LoVo (cell line): Measurements from ENCODE around the gene LETMD1.
"Not testable (repeated sequence)": the region's sequence is repeated elsewhere in the genome, so short reads cannot be mapped to it uniquely, and the experiment has no call there.

Experiments
- DNase-seq: peaks from one replicate; pipeline ENCODE4 v3.0.0-alpha.2; 2016; ENCODE audit warnings: low spot score

LETMD1 gene, protein sequence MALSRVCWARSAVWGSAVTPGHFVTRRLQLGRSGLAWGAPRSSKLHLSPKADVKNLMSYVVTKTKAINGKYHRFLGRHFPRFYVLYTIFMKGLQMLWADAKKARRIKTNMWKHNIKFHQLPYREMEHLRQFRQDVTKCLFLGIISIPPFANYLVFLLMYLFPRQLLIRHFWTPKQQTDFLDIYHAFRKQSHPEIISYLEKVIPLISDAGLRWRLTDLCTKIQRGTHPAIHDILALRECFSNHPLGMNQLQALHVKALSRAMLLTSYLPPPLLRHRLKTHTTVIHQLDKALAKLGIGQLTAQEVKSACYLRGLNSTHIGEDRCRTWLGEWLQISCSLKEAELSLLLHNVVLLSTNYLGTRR

DNA sequence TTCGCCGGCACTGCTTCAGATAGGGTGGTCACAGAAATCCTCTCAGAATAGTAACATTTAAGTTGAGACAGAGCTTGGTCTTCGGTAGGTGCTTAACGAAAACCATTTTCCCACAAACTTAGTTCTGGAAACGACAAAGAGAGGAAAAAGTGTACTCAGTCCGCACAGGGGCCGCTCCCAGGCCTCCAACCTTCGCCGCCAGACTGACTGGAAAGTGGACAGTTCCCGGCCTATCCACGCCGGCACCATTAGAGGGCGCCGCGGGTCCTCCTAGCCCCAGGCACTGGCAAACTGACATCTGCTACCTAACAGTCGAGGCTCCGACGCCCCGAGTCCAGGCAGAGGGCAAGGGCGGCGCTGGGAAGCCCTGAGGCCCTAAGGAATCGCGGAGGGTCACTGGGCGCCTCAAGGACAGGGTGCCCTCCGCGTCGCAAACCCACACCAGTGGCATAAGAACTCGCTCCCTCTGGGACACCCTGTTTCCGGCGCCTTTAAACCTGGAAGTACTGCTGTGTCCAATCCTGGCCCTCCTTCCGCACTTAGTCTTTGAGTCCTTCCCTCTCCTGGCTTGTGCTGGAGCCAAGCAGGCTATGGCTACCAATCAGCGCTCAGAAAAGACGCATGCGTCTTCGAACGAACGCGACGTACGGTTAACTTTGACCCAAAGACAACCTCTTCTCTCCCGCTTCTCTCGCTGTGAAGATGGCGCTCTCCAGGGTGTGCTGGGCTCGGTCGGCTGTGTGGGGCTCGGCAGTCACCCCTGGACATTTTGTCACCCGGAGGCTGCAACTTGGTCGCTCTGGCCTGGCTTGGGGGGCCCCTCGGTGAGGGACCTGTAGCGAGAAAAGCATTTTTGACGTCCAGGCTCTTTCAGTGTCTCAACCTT lies at the start of gene LETMD1:
Gene LETMD1 (plus strand): TSS at position 673 of the 886 bp plus-strand sequence. CDS start 30 bp downstream, at position 703.
- DNase-seq = peak; percentile 100

DNA sequence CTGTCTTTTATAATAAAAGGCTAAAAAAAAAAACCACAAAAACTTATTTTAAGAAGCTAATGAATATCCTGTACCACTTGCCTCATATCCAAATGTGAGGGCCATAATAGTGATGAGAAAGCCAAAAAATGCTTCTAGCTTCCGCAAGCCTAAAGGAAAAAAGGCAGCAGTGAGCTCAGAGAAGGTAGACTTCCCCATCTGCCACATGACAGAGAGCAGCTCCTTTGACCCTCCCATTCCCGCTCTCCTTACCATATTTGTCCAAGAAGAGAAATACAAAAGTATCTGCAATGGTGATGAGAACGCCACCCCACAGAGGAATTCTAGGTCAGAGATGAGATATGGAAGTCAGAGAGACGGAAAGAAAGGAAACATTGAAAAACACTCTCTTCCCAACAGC lies 49.0 kb upstream of the LETMD1 start:
- no peak for DNase-seq

DNA sequence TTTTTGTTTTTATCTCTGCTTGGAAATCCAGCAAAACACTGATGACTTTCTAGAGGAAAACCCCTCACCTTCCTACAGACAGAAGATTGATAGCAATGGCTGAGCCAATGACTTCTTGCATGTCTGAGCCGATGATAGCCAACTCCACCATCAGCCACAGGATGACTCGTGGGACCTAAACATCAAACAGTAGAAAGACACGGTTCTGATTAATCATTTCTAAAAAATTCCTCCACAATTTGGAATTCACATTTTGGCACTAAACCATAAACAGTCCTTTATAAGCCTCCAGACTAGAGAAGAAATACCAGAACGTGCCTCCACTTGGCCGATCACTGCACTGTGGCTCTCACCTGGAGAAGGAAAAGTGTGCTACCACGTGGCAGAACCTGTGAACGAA lies 47.9 kb upstream of the LETMD1 start:
- no peak for DNase-seq

DNA sequence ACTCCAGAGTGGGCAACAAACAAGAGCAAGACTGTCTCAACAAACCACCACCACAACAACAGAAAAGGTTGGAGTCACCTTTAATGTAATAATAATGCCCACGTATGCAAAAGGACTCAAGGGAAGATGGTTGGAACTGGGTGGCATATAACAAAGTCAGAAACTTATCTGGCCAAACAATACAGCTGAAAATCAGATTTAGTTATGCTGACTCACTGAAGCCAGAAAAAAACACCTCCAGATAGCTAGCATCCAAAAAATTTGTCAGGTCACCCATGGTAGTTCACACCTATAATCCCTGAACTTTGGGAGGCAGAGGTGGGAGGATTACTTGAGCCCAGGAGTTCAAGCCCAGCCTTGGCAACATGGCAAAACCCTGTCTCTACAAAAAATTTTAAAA lies 46.3 kb upstream of the LETMD1 start:
- DNase-seq = no peak

DNA sequence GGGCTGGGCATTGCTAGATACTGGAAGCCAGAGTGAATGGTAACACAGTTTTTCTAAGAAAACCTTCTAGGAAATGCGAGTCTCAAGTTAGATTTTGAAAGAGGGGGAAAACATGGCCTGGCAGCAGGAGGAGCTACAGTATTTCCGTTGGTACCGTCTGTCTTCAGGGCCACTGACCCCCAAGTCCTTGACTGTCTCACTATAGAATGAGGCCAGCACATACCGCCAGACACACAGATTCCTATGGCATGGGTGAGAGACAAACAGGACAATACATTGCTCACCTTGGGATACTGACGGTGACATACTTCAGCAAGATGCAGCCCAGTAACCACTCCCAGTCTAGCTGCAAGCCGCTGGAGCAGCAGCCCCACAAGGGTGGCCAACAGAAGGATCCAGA lies 43.6 kb upstream of the LETMD1 start:
- no peak for DNase-seq

DNA sequence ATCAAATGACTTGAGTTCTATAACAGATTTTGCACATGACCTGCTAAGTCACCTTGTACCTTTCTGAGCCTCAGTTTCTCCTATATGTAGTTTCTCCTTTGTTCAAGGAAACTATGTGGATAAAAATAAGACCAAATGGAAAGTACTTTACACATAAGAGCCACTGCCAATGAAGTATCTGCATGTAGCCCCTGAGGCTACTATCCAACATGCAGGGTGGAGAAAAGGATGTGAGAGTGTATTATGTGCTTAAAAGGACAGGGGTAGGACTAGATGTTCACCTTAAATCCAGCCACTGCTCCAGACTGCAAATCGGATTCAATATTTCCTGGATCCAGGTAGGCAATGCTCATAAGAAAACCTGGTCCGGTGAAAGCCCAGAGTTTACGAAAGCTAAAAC lies 43.1 kb upstream of the LETMD1 start:
- DNase-seq = no peak

DNA sequence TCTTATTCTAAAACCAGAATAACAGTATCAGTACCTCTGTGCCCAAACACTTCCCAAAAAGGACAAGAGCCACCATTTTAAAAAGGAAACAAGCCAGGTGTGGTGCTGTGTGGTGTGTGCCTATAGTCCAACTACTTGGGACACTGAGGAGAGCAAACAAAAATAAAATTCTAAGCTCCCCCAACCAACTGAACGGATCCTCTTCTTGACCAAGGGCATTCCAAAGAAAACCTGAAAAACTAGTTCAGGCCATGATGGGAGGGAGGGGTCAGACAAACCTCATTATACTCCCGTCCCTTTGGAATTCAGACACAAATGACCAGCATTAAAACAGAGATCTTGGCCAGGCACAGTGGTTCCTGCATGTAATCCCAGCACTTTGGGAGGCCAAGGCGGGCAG lies 42.5 kb upstream of the LETMD1 start:
- DNase-seq = peak; percentile 18

DNA sequence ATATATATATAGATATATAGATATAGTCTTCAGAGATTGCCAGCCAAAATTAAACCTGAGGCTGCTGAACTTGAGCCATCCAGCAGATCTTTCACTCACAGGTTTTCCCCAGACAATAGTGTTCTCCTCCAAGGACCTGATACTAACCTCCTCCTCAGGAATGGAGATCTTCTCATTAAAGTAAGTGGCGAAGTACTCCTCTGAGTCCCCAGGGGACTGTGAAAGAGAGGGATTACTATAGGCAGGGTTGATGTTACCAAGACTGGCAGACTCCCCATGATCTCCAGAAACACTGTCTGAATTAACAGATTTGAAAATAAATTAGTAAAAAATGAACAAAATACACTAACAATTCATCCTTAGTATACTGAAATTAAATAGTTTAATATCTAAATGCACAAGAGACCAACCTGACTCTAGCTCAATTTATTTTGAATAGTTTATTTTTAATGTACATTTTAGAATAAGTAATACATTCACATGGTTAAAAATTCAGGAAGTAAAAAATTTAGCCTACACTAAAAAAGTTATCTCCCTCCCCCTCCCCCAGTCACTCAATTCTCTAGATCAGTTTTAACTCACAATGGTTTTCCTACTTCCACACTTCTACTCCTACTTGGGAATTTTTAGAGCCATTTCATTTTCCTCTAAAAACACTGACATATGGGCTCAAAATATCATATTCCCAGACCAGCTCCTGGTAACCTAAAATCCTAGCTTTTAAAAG lies 39.6 kb upstream of the LETMD1 start:
- no peak for DNase-seq

DNA sequence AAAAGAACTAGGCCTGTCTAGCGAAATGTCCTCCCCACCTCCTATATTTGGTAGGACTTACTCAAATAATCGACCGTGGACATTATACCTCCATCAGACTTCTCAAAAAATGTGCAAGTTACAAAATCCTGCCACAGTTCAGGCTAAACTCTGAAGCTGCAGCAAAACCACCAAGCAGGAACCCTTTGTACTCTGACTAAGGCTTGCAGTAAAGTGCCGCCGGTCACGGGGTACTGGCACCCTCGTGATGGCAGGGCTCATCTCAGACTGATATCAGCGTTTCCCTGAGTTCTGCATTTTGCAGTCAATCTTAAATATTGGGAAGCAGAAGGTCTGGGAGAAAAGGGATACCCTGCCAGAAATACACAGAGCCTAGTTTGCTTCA lies 39.1 kb upstream of the LETMD1 start:
- no peak for DNase-seq

DNA sequence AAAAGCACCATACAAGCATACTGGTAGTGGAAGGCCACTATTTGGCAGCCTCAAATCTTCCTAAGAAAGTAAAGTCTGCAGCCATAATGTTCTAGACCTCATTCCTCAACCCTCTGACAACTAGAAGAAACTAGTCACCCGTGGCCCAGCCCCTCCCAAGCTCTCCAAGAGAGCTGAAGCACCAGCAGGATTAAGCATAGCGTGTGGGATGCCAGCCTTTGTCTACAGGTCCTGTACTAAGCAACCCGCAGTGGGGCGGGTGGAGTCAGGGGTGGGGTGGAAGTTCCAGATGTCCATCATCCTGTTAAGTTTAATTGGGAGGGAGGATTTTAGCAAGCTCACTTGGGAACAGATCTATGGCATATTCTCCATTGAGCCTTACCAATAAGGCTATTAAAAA lies 36.2 kb upstream of the LETMD1 start:
- DNase-seq = no peak

DNA sequence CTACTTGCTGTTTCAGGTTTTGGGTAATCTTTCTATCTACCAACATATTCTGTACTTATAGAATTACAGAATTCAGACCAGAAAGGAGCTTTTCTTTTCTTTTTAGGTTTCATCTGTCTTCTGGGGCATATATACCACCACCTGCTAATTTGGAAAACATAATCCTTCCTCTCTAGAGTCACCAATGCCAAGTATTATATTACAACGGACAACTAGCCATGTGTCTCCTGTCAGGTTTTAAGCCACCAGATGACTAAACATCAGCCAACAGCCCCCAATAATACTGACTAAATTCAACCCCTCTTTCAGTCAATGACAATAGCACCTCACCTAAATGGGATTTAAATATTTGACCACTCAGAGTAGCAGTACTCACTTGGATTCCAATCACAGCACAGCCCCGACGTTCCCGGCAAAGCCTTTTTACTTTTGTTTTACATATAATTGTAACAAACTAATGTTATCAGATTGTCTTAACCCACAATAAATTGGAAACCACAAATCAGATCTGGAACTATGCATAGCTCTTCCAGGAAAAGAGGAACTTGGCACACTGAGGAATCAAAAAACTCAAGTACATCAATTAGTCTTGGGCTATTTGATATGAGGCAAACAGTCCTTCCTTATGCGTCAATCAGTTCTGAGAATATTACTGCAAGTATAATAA lies 35.4 kb upstream of the LETMD1 start:
- no peak for DNase-seq

DNA sequence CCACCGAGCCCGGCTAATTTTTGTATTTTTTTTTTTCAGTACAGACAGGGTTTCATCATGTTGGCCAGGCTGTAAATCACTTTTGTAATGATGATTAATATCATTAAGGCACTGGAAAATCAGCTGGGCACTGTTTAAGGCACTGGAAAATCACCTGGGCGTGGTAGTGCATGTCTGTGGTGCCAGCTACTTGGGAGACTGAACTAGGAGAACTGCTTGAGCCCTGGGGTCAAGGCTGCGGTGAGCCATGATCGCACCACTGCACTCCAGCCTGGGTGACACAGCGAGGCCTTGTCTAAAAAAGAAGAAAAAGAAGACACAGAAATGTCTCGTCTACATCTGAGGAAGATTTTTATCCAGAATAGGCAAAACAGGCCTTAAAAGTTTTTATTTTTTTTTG lies 34.7 kb upstream of the LETMD1 start:
- no peak for DNase-seq

DNA sequence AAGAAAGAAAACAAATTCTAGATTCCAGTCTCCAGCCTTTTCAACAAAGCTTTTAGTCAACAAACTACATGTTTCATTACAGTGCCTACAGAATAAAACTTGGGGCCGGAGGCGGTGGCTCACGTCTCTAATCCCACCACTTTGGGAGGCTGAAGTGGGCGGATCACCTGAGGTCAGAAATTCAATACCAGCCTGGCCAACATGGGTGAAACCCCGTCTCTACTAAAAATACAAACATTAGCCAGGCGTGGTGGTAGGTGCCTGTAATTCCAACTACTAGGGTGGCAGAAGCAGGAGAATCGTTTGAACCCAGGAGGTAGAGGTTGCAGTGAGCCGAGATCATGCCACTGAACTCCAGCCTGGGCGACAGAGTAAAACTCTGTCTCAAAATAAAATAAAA lies 33.7 kb upstream of the LETMD1 start:
- not testable (repeated sequence) for DNase-seq

DNA sequence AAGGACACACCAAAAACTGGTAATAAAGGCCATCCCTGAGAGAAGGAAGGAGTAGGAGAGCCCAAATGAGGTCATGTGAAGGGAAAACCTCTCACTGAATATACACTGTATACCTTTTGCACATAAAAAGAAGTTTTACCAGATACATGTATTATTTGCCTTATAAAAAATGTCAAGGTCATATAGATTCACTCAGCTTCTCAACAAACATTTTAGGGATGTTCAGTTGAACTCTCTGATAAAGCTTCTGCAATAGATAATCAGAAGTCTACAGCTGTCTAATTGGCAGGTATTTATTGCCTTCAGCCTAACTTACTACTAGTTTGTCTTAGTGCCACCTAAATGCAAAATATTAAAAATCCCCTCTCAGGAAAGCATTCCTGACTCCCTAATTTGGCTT lies 30.7 kb upstream of the LETMD1 start:
- DNase-seq = no peak

DNA sequence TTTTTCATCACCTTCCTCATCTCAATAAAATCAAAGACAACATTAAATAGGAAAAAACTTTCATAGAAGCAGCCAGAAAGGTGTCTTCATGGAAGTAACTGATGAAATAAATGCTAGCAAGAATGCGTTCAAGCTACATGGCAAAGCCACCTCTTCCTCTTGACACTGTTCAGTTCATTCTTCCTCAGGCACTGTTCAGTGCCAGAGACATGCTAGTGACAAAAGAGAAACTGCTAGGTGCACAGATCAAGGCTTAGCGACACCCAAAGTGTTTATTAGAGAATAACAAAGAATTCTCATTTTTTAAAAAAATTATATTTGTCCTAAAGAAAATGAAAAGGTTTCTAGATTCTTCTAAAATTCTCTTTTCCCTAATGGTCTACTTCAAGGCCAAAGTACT lies 29.2 kb upstream of the LETMD1 start:
- no peak for DNase-seq

DNA sequence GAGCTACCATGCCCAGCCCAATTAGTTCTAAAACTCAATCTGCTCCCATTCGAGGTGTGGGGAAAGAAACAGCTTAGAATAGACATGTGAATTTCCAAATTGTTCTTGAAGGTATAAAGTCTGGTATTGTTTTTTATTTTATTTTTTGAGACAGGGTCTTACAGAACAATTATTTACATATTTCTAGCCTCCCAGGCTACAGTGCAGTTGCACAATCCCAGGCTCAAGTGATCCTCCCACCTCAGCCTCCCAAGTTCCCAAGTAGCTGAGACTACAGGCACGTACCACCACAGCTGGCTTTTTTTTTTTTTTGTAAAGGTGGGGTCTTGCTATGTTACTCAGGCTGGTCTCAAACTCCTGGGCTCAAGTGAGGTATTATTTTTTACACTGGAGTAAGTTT lies 28.2 kb upstream of the LETMD1 start:
- no peak for DNase-seq

DNA sequence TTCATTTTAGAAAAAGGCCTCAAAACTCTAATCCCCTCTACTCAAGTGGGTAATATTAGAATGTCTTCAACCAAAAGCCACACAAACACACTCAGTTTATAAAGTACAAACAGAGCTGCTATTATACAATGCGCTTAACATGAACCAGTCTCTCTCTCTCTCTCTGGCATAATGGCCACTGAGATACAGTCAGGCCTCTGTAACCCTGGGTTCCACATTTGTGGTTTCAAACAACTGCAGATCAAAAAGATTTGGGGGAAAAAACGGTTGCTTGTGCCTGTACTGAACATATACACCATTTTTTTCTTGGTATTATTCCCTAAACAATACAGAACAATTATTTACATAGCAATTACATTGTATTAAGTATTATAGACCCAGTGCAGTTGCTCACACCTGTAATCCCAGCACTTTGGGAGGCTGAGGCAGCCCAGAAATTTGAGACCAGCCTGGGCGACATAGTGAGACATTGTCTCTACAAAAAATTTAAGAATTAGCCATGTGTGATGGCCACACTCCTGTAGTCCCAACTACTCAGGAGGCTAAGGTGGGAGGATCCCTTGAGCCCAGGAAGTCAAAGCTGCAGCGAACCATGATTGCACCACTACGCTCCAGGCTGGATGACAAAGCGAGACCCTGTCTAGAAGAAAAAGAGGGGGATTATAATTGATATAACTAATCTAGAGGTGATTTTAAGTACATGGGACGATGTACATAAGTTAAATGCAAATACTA lies 27.5 kb upstream of the LETMD1 start:
- DNase-seq = no peak

DNA sequence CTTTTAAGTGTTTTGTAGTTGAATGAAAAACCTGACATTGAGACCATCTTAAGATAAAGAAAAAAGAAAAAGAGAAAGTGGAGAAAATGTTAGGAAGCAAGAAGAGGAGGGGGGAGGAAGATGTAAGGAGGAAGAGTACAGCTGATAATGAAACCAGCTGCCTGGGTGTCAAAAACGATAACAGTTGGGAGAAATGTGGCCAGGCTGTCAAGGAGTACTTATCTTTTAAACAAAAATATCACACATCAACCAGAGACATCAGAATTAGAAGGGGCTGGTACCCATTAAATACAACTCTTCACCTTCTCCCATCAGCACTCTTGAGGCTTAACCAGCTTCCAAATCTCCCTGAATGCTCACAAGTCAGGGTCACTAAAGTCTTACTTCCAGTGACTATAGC lies 26.4 kb upstream of the LETMD1 start:
- no peak for DNase-seq

DNA sequence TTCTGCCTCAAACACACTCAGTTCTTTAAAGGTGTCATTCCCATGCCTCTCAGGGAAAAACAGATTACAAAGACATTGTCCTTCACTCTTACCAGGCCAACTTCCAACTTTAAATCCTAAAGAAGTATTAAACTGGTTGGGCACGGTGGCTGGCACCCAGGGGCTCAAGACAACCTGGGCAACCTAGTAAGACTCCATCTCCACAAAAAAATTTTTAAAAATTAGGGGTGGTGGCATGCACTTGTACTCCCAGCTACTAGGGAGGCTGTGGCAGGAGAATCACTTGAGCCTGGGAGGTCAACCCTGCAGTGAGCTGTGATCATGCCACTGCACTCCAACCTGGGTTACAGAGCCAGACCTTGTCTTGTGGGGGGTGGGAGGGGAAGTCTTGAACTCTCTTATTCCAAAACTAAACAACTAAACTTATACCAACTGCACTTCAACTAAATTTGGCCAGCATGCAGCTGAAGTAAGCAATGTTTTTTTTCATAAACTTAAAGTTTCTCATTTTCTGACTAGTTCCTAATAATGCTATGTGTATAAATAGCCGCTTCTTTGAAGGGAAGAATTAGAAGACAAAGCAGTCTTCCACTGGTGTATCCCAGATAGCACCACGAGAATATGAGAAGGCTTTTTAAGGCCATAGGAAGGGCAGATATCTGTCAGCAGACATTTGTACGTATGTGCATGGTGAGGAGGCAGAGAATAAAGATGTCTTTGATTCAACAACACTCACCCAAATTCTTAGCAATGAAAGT lies 24.3 kb upstream of the LETMD1 start:
- no peak for DNase-seq

DNA sequence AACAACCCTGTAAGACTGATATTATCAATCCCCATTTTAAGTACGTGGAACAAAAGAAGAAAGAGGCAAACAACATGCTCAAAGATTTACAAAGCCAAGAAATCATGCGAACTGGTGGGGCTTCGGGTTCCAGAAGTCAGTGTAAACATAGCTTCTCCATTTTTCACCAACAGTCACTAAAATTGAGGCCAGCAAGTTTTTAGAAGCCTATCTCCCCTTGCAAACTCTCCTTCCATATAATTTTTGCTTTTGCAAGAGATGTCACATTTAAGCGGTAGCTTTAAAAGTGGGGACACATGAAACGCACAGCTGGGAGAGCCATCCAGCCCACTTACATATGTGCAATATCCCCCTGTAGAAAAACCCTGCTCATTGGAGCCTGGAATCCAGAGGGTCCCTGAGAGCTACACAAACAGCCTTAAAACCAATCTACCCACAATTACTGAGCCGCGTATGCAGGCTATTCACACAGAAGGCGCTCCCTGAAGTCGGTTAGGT lies 22.7 kb upstream of the LETMD1 start:
- DNase-seq = no peak
